H1 (cell line): ENCODE data around the gene NDUFAF7. TPM values are rescaled to one million over a fixed set of nuclear protein-coding genes. Genes with fewer than 3 reads are reported as not detected.

ENCODE experiments used
- CTCF ChIA-PET: fragments of 300-600 bp; sonication (Branson Sonifier 250); formaldehyde crosslinking; loops from one replicate; lab custom pipeline; 2021; ENCODE audit not compliant: partially characterized antibody; lab: Charles Lee
- POLR2A ChIA-PET: fragments of 300-600 bp; sonication (Branson Sonifier 250); formaldehyde crosslinking; loops from one replicate; lab custom pipeline; 2021; ENCODE audit warnings: inconsistent platforms; ENCODE audit not compliant: partially characterized antibody; lab: Charles Lee
- DNase-seq, 2 experiments: peaks; one replicate each; pipeline versions ENCODE4 v3.0.0 to v3.0.0-alpha.2; 2010 to 2022; ENCODE audit warnings: low spot score in 2 of 2, low read depth in 1 of 2, mixed read lengths in 1 of 2
- FAIRE-seq: peaks from 2 replicates; lab custom pipeline; 2011; peaks lifted over from hg19 to GRCh38; lab: Jason Lieb, UNC
- H2AFZ ChIP-seq: 2 replicates; pipeline ENCODE4 v1.8.1; 2012; ENCODE audit warnings: low read length, inconsistent platforms
- H2AK5ac ChIP-seq: 2 replicates; pipeline ENCODE4 v1.6.1; 2013; ENCODE audit warnings: low read depth, low read length
- H2BK120ac ChIP-seq: replicated peaks from 2 replicates; pipeline ENCODE3; 2013; ENCODE audit warnings: low read depth, low read length, inconsistent platforms
- H2BK12ac ChIP-seq: 2 replicates; pipeline ENCODE4 v1.6.1; 2013; ENCODE audit warnings: low read depth, low read length
- H2BK15ac ChIP-seq: 2 replicates; pipeline ENCODE4 v1.6.1; 2013; ENCODE audit warnings: low read length
- H2BK20ac ChIP-seq: 2 replicates; pipeline ENCODE4 v1.6.1; 2013; ENCODE audit warnings: low read length
- H2BK5ac ChIP-seq: 2 replicates; pipeline ENCODE4 v1.6.1; 2013; ENCODE audit warnings: low read depth, low read length
- H3K14ac ChIP-seq: 2 replicates; pipeline ENCODE4 v1.6.1; 2013; ENCODE audit warnings: inconsistent platforms; ENCODE audit not compliant: insufficient read length
- H3K18ac ChIP-seq: 2 replicates; pipeline ENCODE4 v1.6.1; 2013; ENCODE audit warnings: low read length; ENCODE audit errors: extremely low read depth
- H3K23ac ChIP-seq: 2 replicates; pipeline ENCODE4 v1.6.1; 2013; ENCODE audit warnings: inconsistent platforms; ENCODE audit not compliant: insufficient read length
- H3K23me2 ChIP-seq: 2 replicates; pipeline ENCODE4 v1.6.1; 2013; ENCODE audit warnings: low read depth, low read length
- H3K27ac ChIP-seq: 2 replicates; pipeline ENCODE4 v1.6.1; 2011; ENCODE audit warnings: low read depth, low read length, inconsistent platforms
- H3K27me3 ChIP-seq, 4 experiments: replicated peaks in 1 of 4; 1 replicate in 1 of 4; 2 replicates in 3 of 4; pipeline versions ENCODE4 v1.6.1 to v1.8.1; 2011 to 2013; ENCODE audit warnings: low read length in 3 of 4, mild to moderate bottlenecking in 3 of 4, inconsistent platforms in 2 of 4, mixed read lengths in 2 of 4, moderate library complexity in 1 of 4; ENCODE audit not compliant: control insufficient read depth in 3 of 4, insufficient read depth in 3 of 4; ENCODE audit errors: extremely low read depth in 1 of 4
- H3K36me3 ChIP-seq, 4 experiments: 2 replicates each; pipeline versions ENCODE4 v1.6.1 to v1.8.1; 2011 to 2013; ENCODE audit warnings: mild to moderate bottlenecking in 4 of 4, low read length in 3 of 4, moderate library complexity in 2 of 4, control low read depth in 1 of 4, inconsistent platforms in 1 of 4; ENCODE audit not compliant: insufficient read depth in 4 of 4, control insufficient read depth in 2 of 4
- H3K4ac ChIP-seq: replicated peaks from 2 replicates; pipeline ENCODE3; 2013; ENCODE audit warnings: low read length, low read depth, mixed read lengths, inconsistent platforms; ENCODE audit not compliant: insufficient read length
- H3K4me1 ChIP-seq, 4 experiments: replicated peaks in 1 of 4; 1 replicate in 1 of 4; 2 replicates in 3 of 4; pipeline versions ENCODE4 v1.6.1 to v1.8.1; 2011 to 2013; ENCODE audit warnings: low read length in 3 of 4, inconsistent platforms in 2 of 4, mixed read lengths in 1 of 4; ENCODE audit not compliant: insufficient read depth in 4 of 4, control insufficient read depth in 3 of 4
- H3K4me2 ChIP-seq, 2 experiments: 2 replicates each; pipeline versions ENCODE4 v1.6.1 to v1.8.1; 2011 to 2013; ENCODE audit warnings: low read depth in 2 of 2, low read length in 2 of 2, control low read depth in 1 of 2, inconsistent platforms in 1 of 2, mild to moderate bottlenecking in 1 of 2; ENCODE audit not compliant: insufficient read depth in 1 of 2
- H3K4me3 ChIP-seq, 4 experiments: fragments of 200-600, 300-600 bp in 1 of 4; sonication (generic), shearing (Covaris generic), sonication (Bioruptor Twin) in 1 of 4; 2 replicates each; pipeline versions ENCODE4 v1.5.1 to v1.8.1; 2011 to 2016; ENCODE audit warnings: low read length in 4 of 4, low read depth in 3 of 4, control low read depth in 2 of 4, inconsistent platforms in 2 of 4, mild to moderate bottlenecking in 2 of 4, mixed read lengths in 1 of 4, moderate library complexity in 1 of 4; ENCODE audit not compliant: insufficient read depth in 2 of 4; ENCODE audit errors: extremely low read depth in 1 of 4
- H3K56ac ChIP-seq: replicated peaks from 2 replicates; pipeline ENCODE3; 2013; ENCODE audit warnings: low read depth, mild to moderate bottlenecking, mixed read lengths, low read length, inconsistent platforms; ENCODE audit not compliant: insufficient read length
- H3K79me1 ChIP-seq: 2 replicates; pipeline ENCODE4 v1.6.1; 2013; ENCODE audit warnings: low read depth, low read length, control low read depth
- H3K79me2 ChIP-seq, 2 experiments: 2 replicates each; pipeline versions ENCODE4 v1.6.1 to v1.8.1; 2012 to 2013; ENCODE audit warnings: low read length in 2 of 2, mild to moderate bottlenecking in 2 of 2, inconsistent platforms in 1 of 2; ENCODE audit not compliant: insufficient read depth in 2 of 2, control insufficient read depth in 1 of 2
- H3K9ac ChIP-seq, 4 experiments: replicated peaks in 1 of 4; 1 replicate in 1 of 4; 2 replicates in 3 of 4; pipeline versions ENCODE4 v1.6.1 to v1.8.1; 2011 to 2013; ENCODE audit warnings: low read depth in 3 of 4, low read length in 3 of 4, control low read depth in 2 of 4, mild to moderate bottlenecking in 2 of 4, moderate library complexity in 2 of 4, inconsistent platforms in 1 of 4; ENCODE audit errors: extremely low read depth in 1 of 4
- H3K9me3 ChIP-seq, 2 experiments: 2 replicates each; pipeline versions ENCODE4 v1.6.1 to v1.8.1; 2012 to 2013; ENCODE audit warnings: mild to moderate bottlenecking in 2 of 2, moderate library complexity in 2 of 2, control low read depth in 1 of 2, inconsistent platforms in 1 of 2, low read depth in 1 of 2, low read length in 1 of 2, mixed read lengths in 1 of 2; ENCODE audit not compliant: insufficient read depth in 2 of 2
- H4K20me1 ChIP-seq, 2 experiments: replicated peaks in 1 of 2; 2 replicates each; pipeline versions ENCODE3 to v1.8.1; 2011 to 2013; ENCODE audit warnings: inconsistent platforms in 2 of 2, low read length in 2 of 2, mild to moderate bottlenecking in 1 of 2; ENCODE audit not compliant: insufficient read depth in 2 of 2, control insufficient read depth in 1 of 2
- H4K5ac ChIP-seq: 2 replicates; pipeline ENCODE4 v1.6.1; 2013; ENCODE audit warnings: low read length, low read depth, mixed read lengths, inconsistent platforms; ENCODE audit not compliant: insufficient read length
- H4K8ac ChIP-seq: 2 replicates; pipeline ENCODE4 v1.8.0; 2013; ENCODE audit warnings: mild to moderate bottlenecking, moderate library complexity, low read length, inconsistent platforms; ENCODE audit not compliant: insufficient read depth; ENCODE audit errors: extremely low read depth
- H4K91ac ChIP-seq: replicated peaks from 2 replicates; pipeline ENCODE3; 2013; ENCODE audit warnings: low read length, mixed read lengths, inconsistent platforms; ENCODE audit not compliant: insufficient read length
- NANOG ChIP-seq: IDR thresholded peaks from 2 replicates; pipeline ENCODE4 v1.6.1; 2011; ENCODE audit warnings: low read length, low read depth, mild to moderate bottlenecking, inconsistent platforms; ENCODE audit not compliant: insufficient read depth, poor library complexity, severe bottlenecking
- POLR2AphosphoS5 ChIP-seq: IDR thresholded peaks from 2 replicates; pipeline ENCODE4 v1.6.1; 2011; ENCODE audit warnings: low read depth, low read length
- WGBS, 2 experiments: shearing (Covaris generic) in 1 of 2; methylation state at CpG; one replicate each; pipeline versions ENCODE4 v1.1.6 to v1.1.7; 2013 to 2015; ENCODE audit warnings: low lambda C conversion rate in 2 of 2, mixed read lengths in 2 of 2, inconsistent platforms in 1 of 2, low coverage in 1 of 2, missing lambda C conversion rate in 1 of 2; ENCODE audit not compliant: insufficient replicate concordance in 2 of 2, insufficient coverage in 1 of 2, insufficient read length in 1 of 2; ENCODE audit errors: extremely low coverage in 1 of 2, missing lambda C conversion rate in 1 of 2; 5-methylcytosine and 5-hydroxymethylcytosine counted together
- polyA plus RNA-seq, 7 experiments: library from polyadenylated mRNA; depleted of rRNA in 3 of 7; stranded (reverse) in 5 of 7; unstranded in 2 of 7; fragments of >200 nt in 5 of 7; fragments of 200-250 nt in 2 of 7; gene quantifications; 1 replicate in 5 of 7; 2 replicates in 1 of 7; 4 replicates in 1 of 7; pipeline versions ENCODE4 v1.2.1 to v1.2.3, GENCODE V29; 2011 to 2013; ENCODE audit warnings: missing spikeins in 2 of 7, mixed read lengths in 2 of 7
- total RNA-seq: library from RNA; stranded (reverse); fragmentation: NEBNext Ultra II Directional; extraction: Animal tissue kit (Norgen Biotek cat#: 25700); gene quantifications from 2 replicates; pipeline ENCODE4 v1.2.1, GENCODE V29; 2021

NDUFAF7 gene
- total and polyA plus RNA-seq, 2 of the 8 experiments (the other 6 are each of a cell fraction or from before 2014, with no cell fraction given): 50.2 to 56.0 TPM

DNA sequence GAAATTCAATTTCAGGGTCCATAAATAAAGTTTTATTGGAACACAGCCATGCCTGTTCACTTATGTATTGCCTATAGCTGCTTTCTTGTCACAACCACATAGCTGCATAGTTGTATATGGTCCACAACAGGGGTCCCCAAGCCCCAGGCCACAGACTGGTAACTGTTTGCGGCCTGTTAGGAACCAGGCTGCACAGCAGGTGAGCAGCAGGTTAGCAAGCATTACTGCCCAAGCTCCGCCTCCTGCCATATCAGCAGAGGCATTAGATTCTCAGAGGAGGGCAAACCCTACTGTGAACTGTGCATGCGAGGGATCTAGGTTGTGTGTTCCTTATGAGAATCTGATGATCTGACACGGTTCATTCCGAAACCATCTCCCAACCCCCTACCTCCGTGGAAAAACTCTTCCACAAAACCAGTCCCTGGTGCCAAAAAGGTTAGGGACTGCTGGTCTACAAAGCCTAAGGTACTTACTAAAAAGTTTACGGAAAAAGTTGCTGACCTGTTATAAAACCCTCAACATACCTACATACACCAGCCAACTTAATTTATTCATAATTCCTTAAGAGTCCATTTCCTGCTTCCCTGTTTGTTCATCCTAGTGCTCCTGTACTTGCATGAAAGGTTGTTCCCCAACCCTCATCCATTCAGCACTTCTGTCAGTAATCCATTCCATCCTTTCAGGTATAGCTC, 40.1 kb downstream of the NDUFAF7 start:
- no peaks in the 10 kb centered on the region for H3K9me3 ChIP-seq
- no peak overlapping the region for H3K4me2 ChIP-seq
- H4K20me1 ChIP-seq: no peaks in the 10 kb centered on the region
- H3K79me1 ChIP-seq: no peaks in the 10 kb centered on the region
- no peak overlapping the region for H4K5ac ChIP-seq
- no peak overlapping the region for H2AFZ ChIP-seq
- no peak overlapping the region for H2BK20ac ChIP-seq
- TF ChIP-seq NANOG (no peak), POLR2AphosphoS5 (0 out of 2 replicates have a peak, but pooled peaks have one; percentile 50)
- H3K4me1 ChIP-seq: peaks cover 0 to 8% (median 3%) of the 10 kb centered on the region in 4 experiments; a peak in 4 of 7 replicates
- H3K27me3 ChIP-seq: no peaks in the 10 kb centered on the region
- H3K36me3 ChIP-seq: peaks cover 8 to 68% (median 35%) of the 10 kb centered on the region in 4 experiments; a peak in 7 of 8 replicates
- no peak overlapping the region for H4K91ac ChIP-seq
- no peak overlapping the region for H2BK15ac ChIP-seq
- no peak overlapping the region for H2BK120ac ChIP-seq
- H3K27ac ChIP-seq: no peak overlapping the region
- H3K18ac ChIP-seq: no peak overlapping the region
- ChIA-PET POLR2A (interaction anchor here (1.2 kb wide), 1 partner anchor 28 kb away, joined by 3 read pairs; no protein-coding TSS in a partner anchor), CTCF (interaction anchor here (0.6 to 1.3 kb wide), 3 partner anchors 103 to 609 kb away, joined by 3 to 4 read pairs (median 3); no protein-coding TSS in a partner anchor)
- no peak overlapping the region for H3K56ac ChIP-seq
- DNase-seq: peak in 1 of 2 experiments; percentile 10
- no peak overlapping the region for H4K8ac ChIP-seq
- no peaks in the 10 kb centered on the region for H3K23me2 ChIP-seq
- H3K79me2 ChIP-seq: no peaks in the 10 kb centered on the region
- H3K9ac ChIP-seq: no peak overlapping the region
- no peak overlapping the region for H2BK12ac ChIP-seq
- H2AK5ac ChIP-seq: no peak overlapping the region
- no peak overlapping the region for H3K4ac ChIP-seq
- WGBS, 2 experiments: 82% methylated on average over 7 of the region's 7 CpGs; no CpG with 5 or more reads in 1 of the 2 experiments
- no peak overlapping the region for H3K23ac ChIP-seq
- no peak overlapping the region for H3K4me3 ChIP-seq
- H3K14ac ChIP-seq: no peak overlapping the region
- no peak overlapping the region for H2BK5ac ChIP-seq
- peak; percentile 28 for FAIRE-seq
